Right lobe of liver (tissue), 6 donors: ENCODE results near the gene MPL. TPM values are rescaled to one million over a fixed set of nuclear protein-coding genes. Genes with fewer than 3 reads are reported as not detected.

ENCODE experiments used
- ATAC-seq, 4 donors: fragments of 200-7000 bp; cut with Tn5 transposase; one replicate each; pipeline ENCODE4 v1.9.1; 2020; ENCODE audit warnings: mild to moderate bottlenecking in 4 of 4, moderate library complexity in 4 of 4
- DNase-seq, 3 donors: peaks; one replicate each; pipeline ENCODE4 v3.0.0-alpha.2; 2020
- H3K27ac ChIP-seq, 3 donors: fragments of 200-600 bp; one replicate each; pipeline ENCODE4 v1.8.0; 2022
- H3K27me3 ChIP-seq, 2 donors: fragments of 200-600 bp; one replicate each; pipeline ENCODE4 v1.8.0; 2022
- H3K36me3 ChIP-seq, 4 donors: fragments of 200-600 bp; sonication (generic) in 1 of 4; one replicate each; pipeline versions ENCODE4 v1.5.1 to v1.8.0; 2017 to 2022; ENCODE audit warnings: control low read depth in 1 of 4
- H3K4me1 ChIP-seq, 4 donors: fragments of 200-600 bp; sonication (generic) in 1 of 4; one replicate each; pipeline versions ENCODE4 v1.5.1 to v1.8.0; 2017 to 2022; ENCODE audit warnings: control low read depth in 1 of 4
- H3K4me3 ChIP-seq, 3 donors: fragments of 200-600 bp; one replicate each; pipeline ENCODE4 v1.8.0; 2022
- H3K9me3 ChIP-seq, 4 donors: fragments of 200-600 bp; sonication (generic) in 1 of 4; one replicate each; pipeline versions ENCODE4 v1.5.1 to v1.8.0; 2017 to 2022; ENCODE audit warnings: control low read depth in 1 of 4
- POLR2A ChIP-seq: fragments of 450-650 bp; IDR thresholded peaks from one replicate; pipeline ENCODE4 v1.6.1; 2017; ENCODE audit warnings: antibody characterized with exemption, mild to moderate bottlenecking
- WGBS: methylation state at CpG from one replicate; pipeline ENCODE4 v1.1.6; 2018; ENCODE audit warnings: low coverage, low lambda C conversion rate; ENCODE audit not compliant: insufficient coverage; ENCODE audit errors: missing lambda C conversion rate; 5-methylcytosine and 5-hydroxymethylcytosine counted together
- intact Hi-C, 2 donors: fragments of 100-400 bp; cut with DNase I; formaldehyde crosslinking; loops; one replicate each; pipeline versions ENCODE4 v1.11.2 to v1.14.1; 2022
- total RNA-seq, 6 experiments: library from RNA; depleted of rRNA in 2 of 6; stranded (reverse); fragments of >200 nt in 2 of 6; fragmentation: NEBNext Ultra II Directional in 3 of 6; extraction: Animal tissue kit (Norgen Biotek cat#: 25700) in 3 of 6; gene quantifications; one replicate each; pipeline versions ENCODE4 v1.1.0 to v1.2.4, GENCODE V29; 2016 to 2023
- TF ChIP-seq, protein P1 (sequence below), 4 donors: fragments of 200-600 bp in 3 of 4; fragments of 450-650 bp in 1 of 4; IDR thresholded peaks; one replicate each; pipeline versions ENCODE4 v1.5.1 to v1.8.0; 2016 to 2022; ENCODE audit warnings: antibody characterized with exemption in 4 of 4, mild to moderate bottlenecking in 2 of 4
- donor health status: DM: no; HTN: yes; CAD: no.
- donor health status: DM: no; HTN: no; CAD: no.
- donor health status: DM: no; HTN: no; CAD: no.
- donor health status: DM: no; HTN: yes; CAD: no.
- donor health status: DM: no; HTN: yes; CAD: no.

MPL gene
- total RNA-seq, 6 experiments from 2014 or later = 0.59 TPM; not detected in 5

- intact Hi-C loops = loop anchor here (10.0 kb wide), 1 partner anchor 153 kb away; no protein-coding TSS in a partner anchor
- Histone ChIP-seq H3K4me1 (peaks cover 0 to 22% (median 10%) of the 10 kb centered on the region in 4 donors), H3K27ac (no peak overlapping the region), H3K4me3 (no peak overlapping the region), H3K9me3 (no peaks in the 10 kb centered on the region), H3K27me3 (no peaks in the 10 kb centered on the region), H3K36me3 (peaks cover 0 to 42% (median 26%) of the 10 kb centered on the region in 4 donors)
- ATAC-seq (no peak), DNase-seq (no peak)
- WGBS = 62% methylated on average over 4 of the region's 4 CpGs
- TF ChIP-seq, protein P1, sequence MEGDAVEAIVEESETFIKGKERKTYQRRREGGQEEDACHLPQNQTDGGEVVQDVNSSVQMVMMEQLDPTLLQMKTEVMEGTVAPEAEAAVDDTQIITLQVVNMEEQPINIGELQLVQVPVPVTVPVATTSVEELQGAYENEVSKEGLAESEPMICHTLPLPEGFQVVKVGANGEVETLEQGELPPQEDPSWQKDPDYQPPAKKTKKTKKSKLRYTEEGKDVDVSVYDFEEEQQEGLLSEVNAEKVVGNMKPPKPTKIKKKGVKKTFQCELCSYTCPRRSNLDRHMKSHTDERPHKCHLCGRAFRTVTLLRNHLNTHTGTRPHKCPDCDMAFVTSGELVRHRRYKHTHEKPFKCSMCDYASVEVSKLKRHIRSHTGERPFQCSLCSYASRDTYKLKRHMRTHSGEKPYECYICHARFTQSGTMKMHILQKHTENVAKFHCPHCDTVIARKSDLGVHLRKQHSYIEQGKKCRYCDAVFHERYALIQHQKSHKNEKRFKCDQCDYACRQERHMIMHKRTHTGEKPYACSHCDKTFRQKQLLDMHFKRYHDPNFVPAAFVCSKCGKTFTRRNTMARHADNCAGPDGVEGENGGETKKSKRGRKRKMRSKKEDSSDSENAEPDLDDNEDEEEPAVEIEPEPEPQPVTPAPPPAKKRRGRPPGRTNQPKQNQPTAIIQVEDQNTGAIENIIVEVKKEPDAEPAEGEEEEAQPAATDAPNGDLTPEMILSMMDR (IDR thresholded peaks at IDR 0.05) = no peak
- TF ChIP-seq POLR2A = no peak
Observed at GRCh38 chr1:43387976-43388599, 50.5 kb downstream of the MPL start.

DNA sequence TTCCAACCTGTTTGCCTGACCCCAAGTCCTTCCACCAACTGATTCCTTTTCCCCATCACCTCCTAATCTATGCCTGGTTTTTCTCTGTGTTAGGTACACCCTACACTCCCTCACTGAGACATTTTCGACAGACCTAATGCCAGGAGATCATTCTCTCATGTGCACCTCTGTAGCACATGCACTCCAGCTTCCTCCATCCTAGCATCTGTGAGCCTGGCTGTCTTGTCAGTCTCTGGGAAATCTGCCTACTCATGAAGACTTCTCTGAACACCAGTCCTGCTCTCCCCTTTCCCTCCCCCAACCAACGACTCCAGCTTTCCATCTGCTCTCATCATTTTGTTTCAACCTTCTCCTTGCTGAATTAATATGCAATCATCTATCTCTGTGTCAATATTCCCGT is 51.0 kb downstream of the MPL start:
- Histone ChIP-seq H3K9me3 (no peaks in the 10 kb centered on the region), H3K27me3 (no peaks in the 10 kb centered on the region), H3K36me3 (peaks cover 0 to 38% (median 26%) of the 10 kb centered on the region in 4 donors), H3K4me1 (peaks cover 0 to 22% (median 10%) of the 10 kb centered on the region in 4 donors), H3K27ac (no peak overlapping the region), H3K4me3 (peak overlapping the region; percentile 89 to 93 (median 91))
- 17% methylated on average over 3 of the region's 3 CpGs for WGBS
- ATAC-seq (no peak), DNase-seq (no peak)
- intact Hi-C loops = loop anchor here (10.0 kb wide), 1 partner anchor 154 kb away; no protein-coding TSS in a partner anchor
- TF ChIP-seq POLR2A = no peak
- TF ChIP-seq, protein P1 (IDR thresholded peaks at IDR 0.05) = no peak

DNA sequence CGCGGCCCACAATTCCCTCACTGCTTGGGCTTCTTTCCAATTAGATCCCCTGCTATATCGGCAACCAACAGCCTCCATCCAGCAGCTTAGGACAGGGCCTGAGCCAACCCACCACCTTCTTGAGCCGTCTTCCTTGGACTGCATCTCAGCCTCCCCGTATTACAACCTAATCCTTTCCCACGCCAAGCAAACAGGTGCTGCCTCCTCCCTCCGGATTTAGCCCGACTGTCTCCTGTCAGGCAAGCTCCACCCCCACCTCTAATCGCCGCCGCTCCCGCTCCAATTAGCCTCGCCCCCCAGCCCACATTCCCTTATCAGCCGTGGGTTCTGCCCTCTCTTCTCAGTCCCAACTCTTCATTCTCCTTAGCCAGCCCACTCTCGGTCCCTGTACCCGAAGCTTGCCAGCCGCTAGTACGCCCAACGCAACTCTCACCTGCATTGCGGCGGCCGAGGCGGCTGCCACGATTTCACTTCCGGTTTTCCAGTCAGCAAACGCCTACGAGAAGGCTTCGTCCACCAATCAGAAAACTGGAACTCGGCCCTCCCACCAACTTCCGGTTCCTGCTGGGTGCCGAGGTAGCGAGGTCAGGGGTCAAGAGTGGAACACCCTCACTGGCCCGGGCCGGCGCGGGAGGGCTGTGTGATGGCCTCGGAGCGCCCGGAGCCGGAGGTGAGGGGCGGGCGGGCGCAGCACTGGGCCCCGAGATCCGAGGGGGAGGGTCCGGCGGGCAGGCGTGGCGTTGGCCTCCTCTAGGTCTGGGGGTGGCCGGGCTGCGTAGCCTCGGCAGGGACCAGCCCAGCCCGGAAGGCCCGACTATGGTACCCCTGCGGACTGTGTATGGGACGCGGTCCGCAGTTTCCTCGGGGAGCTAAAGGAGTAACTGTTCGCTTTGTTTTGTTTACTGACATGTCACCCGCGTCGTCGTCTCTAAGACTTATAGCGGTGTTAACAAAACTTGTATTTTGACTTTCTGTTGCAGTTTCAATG is 52.0 kb downstream of the MPL start, which contains the start of the genes MED8 and SZT2:
TSS of gene MED8 (minus strand) at position 475 of the 988 bp plus-strand sequence. CDS start at position 439, 36 bp downstream.
TSS of gene SZT2 (plus strand) at position 574 of the 988 bp plus-strand sequence. CDS start at position 644, 70 bp downstream.
- peak; percentile 93 to 98 (median 96) for DNase-seq
- Histone ChIP-seq H3K36me3 (peaks cover 0 to 29% (median 22%) of the 10 kb centered on the region in 4 donors), H3K4me1 (peaks cover 0 to 22% (median 10%) of the 10 kb centered on the region in 4 donors), H3K27ac (peak within 1 kb of the TSS; percentile 67 to 82 (median 74)), H3K27me3 (no peaks in the 10 kb centered on the region), H3K9me3 (no peaks in the 10 kb centered on the region), H3K4me3 (peak within 1 kb of the TSS; percentile 89 to 93 (median 91))
- intact Hi-C loops = loop anchor here (10.0 kb wide), 1 partner anchor 155 kb away; no protein-coding TSS in a partner anchor
- ATAC-seq = peak; percentile 99 to 100 (median 99)
- WGBS = 0% methylated on average over 37 of the region's 65 CpGs
- TF ChIP-seq POLR2A = peak; percentile 87
- TF ChIP-seq, protein P1 (IDR thresholded peaks at IDR 0.05) = no peak

DNA sequence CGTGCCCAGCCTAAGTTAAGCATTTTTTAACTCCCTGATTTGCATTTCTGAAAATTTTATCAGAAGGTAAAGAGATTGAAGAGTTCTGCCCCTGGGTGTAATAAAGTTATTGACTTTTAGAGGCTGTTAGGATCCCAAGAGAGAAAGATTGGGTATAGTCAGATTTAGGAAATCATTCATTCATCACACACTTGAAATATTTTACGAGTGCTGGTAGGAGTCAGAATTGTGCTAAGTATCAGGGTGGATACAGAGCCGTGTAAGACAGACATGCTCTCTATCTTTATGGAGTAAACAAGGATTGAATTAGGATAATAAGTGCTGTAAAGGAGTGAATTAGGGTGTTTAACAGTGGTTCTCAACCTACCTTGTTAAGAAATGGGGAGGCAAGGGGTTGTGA is 55.1 kb downstream of the MPL start:
- no peak for DNase-seq
- no peak for TF ChIP-seq POLR2A
- TF ChIP-seq, protein P1 (IDR thresholded peaks at IDR 0.05) = no peak
- no peaks in the 10 kb centered on the region for H3K36me3 ChIP-seq
- ATAC-seq = no peak
- peaks cover 0 to 22% (median 10%) of the 10 kb centered on the region in 4 donors for H3K4me1 ChIP-seq
- H3K9me3 ChIP-seq = no peaks in the 10 kb centered on the region
- intact Hi-C loops = no loop called here
- no peak overlapping the region for H3K4me3 ChIP-seq
- 72% methylated on average over 3 of the region's 3 CpGs for WGBS
- no peak overlapping the region for H3K27ac ChIP-seq
- H3K27me3 ChIP-seq = no peaks in the 10 kb centered on the region
